Measurements from ENCODE around the gene ATF6B. TPM values are rescaled to one million over a fixed set of nuclear protein-coding genes. Genes with fewer than 3 reads are reported as not detected.

ATF6B gene
- total and polyA plus RNA-seq, 2 of the 8 experiments (the other 6 are each of a cell fraction or from before 2014, with no cell fraction given), result 38.1 to 42.2 TPM

GRCh38 chr6:32132110-32132509 is 4.1 kb upstream of the ATF6B start (continued):
- TF ChIP-seq CHD7 (IDR thresholded peaks at IDR 0.05; ENCODE audit: insufficient replicate concordance, low read length) (no peak), MAFK (IDR thresholded peaks at IDR 0.05; ENCODE audit: low read depth, low read length) (no peak), RXRA (IDR thresholded peaks at IDR 0.05; ENCODE audit: insufficient read depth, low read depth, low read length) (no peak), ATF3 (IDR thresholded peaks at IDR 0.05; ENCODE audit: insufficient read depth, low read depth, low read length) (no peak)

Measured in H1 (cell line).